SHP77 (cell line): ENCODE measurements around the gene FAM217A.

Source experiments
- DNase-seq, 2 experiments: peaks; one replicate each; lab custom pipeline; 2025; lab: John Stamatoyannopoulos, UW

FAM217A gene

GRCh38 chr6:4085332-4085700 is 6.4 kb upstream of the FAM217A start:
- no peak for DNase-seq

DNA sequence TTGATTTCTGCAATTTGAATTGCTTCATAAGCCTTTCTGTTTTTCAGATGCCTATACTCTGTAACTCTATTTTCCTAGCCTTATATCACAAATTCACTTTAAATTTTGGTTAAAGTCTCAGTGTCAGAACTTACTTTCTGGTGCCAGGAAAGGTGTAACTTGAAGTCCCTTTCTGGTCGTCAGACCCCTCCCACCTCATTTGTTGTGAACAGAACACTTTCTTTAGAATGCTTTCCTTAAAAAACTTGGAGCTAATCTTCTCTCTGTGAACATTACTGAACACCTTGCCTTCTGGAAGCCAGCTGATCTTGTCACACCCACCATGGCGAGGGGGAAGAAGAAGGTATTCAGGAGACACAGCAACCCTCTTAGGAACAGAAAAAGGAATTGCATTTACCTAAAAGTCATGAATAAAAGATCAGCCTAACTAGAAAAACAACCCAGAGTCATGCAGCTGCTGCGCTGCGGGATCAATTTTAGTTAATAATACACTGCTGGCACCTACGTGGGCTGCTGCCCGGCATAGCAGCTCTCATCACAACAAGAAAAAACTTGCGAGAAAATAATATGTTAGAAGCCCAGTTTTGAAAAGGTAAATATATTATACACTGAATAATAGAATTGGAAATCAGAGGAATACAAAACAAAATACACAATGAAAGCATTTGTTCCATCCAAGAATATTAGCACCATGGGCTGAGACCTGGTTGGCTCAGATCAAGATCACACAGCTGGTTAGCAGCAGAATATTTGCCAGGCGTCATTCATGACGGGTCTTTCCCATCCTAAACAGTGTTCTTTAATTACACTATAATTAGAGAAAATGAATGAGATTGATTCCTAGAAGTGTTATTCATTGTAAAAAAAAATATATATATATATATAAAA is 5.8 kb upstream of the FAM217A start:
- no peak for DNase-seq

DNA sequence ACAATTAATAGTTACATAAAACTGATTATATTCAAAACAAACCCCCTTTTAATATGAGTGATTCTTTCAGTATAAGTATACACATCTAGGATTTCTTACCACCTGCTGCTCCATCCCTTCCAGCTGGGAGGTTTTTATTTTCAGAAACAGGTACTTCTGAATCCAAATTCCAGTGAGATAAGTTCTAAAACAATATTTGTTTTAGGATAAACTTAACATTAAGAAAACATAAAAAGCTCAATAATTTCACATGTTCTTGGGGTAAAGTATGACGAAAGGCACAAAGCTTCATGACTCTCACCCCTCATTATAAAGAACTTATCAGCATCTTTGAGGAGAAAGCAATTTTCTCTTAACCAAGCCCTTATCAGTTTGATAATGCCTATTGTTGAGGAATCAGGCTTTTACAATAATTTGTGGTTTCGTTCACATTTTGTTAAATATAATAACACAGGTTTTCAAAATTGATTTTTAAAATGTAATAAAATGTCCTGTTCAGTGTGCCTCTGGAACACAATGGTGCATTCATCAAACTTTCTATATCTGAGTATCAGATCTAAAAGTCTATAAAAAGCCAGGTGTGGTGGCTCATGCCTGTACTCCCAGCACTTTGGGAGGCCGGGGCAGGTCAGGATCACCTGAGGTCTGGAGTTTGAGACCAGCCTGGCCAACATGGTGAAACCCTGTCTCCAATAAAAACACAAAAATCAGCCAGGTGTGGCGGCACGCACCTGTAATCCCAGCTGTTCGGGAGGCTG is 4.3 kb downstream of the FAM217A start:
- DNase-seq: no peak

DNA sequence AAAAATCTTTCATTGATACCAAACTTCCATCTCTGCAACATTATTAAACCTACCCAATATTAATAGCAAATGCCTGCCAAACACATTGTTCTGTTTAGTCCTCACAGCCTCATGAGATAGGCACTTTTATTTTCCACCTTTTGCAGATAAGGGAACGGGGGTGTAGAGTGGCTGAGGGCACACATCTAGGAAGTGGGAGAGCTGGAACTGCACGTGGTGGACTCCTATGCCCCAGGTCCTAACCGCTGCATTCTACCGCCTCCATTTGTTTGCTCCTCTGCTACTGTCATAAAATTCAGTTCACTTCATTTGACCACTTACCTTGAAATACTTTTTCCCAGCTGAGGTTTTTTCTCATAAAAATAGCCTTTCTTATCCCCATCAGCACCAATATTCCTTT is 7.6 kb downstream of the FAM217A start:
- DNase-seq: no peak

GRCh38 chr6:4069199-4069598 is 9.7 kb downstream of the FAM217A start:
- DNase-seq: no peak

GRCh38 chr6:4067673-4068072 is 11.3 kb downstream of the FAM217A start:
- no peak for DNase-seq

DNA sequence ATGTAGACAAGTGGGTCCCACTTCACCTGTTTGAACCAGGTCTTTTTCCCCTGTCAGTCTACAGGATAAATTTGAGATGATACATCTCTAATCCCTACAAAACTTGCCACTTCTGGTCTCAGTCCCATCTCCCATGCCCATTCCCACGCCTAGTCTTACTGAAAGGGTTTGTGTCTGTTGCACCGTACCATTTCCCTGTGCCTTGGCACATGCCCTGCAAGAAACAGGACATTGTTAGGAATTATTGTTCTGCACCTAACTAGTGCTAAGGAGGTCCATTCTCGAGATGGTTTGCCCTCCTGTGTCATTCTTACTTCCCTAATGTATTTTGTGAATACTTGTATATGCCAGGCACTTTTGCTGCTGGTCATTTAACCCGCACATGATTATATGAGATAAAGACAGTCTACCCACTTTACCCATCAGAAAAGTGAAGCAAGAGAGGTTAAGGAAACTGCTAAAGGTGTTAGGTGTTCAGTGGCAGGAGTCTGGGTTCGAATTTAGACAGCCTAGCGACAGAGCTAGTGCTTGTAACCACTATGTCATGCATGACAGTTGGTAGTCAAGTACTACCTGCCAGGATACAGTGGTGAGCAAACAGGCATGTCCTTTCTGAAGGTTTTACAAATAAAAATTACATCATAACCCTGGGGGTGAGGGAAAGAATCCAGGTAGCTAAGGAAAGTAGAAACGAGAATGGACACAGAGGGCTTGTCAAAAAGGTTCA is 12.7 kb downstream of the FAM217A start:
- no peak for DNase-seq

DNA sequence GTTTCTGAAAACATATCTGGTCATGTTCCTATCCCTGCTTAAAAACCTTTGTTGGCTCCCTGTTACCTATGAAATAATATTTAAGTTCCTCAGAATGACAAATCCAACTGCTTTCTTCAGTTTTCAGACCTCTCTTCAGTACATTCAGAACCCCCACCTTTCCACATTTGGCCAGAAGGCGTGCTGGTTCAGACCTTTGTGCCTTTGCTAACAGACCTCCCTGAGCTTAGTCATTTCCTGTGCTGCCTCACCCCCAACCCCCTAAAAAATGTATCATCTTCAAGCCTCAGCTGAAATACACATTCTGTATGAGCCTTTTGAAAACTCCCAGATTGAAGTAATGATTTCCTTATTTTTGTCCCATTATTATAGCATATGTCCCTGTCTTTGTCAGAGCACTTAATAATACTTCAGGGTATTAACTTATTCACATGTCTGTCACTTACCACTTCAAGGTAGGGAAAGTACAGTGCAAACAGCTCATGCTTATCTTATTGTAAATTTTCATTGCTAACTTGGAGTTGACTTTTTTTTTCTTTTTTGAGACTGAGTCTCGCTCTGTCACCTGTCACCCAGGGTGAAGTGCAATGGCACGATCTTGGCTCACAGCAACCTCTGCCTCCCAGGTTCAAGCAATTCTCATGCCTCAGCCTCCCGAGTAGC is 19.7 kb downstream of the FAM217A start:
- DNase-seq: no peak

DNA sequence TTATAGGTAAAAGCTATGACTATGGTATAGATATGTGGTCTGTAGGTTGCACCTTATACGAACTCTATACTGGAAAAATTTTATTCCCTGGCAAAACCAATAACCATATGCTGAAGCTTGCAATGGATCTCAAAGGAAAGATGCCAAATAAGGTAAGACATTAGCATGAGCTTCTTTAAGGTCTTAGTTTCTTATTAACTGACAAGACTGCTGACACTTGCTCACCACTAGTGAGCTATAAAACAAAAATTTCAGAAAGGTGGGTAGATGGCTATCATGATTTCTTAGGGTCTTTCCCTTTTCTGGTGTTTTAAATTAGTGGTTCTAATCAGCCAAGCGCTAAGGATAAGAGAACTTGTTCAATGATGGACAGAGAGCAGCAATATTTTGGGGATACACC is 21.9 kb downstream of the FAM217A start:
- DNase-seq: no peak

DNA sequence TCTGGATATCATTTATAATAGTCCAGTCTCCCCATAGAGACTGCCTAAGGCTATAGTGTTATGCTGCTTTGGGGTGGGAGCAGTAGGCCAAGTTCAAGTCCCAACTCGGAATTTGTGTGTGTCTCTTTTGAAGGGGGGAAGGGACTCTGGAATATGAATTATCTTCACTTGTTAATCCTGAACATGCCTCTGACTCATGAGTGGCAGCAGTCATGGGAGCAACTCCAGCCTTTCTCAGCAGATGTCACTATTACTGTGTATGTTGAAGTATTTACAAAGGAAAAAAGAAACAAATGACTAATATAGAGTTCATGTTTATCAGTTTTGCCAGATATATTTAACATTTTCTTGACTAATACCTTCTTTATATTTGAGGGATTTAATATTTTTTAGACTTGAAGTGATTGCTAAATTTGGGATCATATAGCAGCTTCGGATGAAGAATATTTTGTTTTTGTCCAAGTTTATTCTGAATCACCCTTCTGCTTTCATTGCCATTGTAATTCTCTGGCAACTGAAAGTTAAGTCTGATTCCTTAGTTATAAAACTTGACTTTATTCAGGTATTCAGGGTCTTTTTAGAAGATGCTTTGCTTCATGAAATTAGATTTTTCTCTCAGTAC is 23.4 kb downstream of the FAM217A start:
- DNase-seq: peak in 1 of 2 experiments; percentile 3

DNA sequence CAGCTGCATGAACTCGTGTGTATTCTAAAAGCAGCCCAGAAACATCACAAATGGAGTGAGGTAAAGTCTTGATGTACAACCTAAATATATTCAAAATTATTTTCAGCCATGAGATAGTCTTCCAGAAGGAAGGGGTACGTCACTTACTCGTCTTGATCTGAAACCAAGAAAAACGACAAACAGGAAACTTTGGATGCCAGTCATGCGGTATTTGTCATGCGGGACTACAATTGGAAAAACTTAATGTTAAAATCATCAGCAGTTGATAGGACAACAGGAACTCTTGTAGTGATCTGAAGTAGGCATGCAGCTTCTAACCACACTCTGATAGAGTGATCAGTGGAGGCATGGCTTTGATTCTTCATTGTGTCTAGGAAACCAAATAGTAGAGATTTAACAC is 29.7 kb downstream of the FAM217A start:
- no peak for DNase-seq

- no peak for DNase-seq
Measured at GRCh38 chr6:4041480-4041879, 37.5 kb downstream of the FAM217A start.

GRCh38 chr6:4039348-4039747 is 39.6 kb downstream of the FAM217A start:
- no peak for DNase-seq

DNA sequence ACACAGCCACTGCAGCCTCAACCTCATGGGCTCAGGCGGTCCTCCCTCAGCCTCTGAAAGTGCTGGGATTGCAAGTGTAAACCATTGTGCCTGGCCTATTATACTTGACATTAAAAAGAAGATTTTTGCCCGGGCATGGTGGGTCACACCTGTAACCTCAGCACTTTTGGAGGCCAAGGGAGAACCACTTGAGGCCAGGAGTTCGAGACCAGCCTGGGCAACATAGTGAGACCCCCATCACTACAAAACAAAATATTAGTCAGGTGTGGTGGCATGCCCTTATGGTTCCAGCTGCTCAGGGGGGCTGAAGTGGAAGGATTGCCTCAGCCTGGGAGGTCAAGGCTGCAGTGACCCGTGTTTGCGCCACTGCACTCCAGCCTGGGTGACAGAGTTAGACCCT is 42.4 kb downstream of the FAM217A start:
- no peak for DNase-seq

DNA sequence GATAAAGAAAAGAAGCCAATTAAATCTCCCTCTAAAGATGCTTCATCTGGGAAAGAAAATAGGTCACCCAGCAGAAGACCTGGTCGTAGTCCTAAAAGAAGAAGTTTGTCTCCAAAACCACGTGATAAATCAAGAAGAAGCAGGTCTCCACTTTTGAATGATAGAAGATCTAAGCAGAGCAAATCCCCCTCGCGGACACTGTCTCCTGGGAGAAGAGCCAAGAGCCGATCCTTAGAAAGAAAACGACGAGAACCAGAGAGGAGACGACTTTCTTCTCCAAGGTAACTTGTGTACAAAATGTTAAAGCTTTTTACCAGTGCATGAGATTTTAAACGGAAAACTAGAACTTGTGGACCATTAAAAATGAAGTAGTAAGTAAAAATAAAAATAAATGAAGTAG is 46.5 kb downstream of the FAM217A start:
- no peak for DNase-seq

- no peak for DNase-seq
Measured at GRCh38 chr6:4031442-4031841, 47.5 kb downstream of the FAM217A start.

GRCh38 chr6:4030669-4031068 is 48.3 kb downstream of the FAM217A start:
- no peak for DNase-seq

DNA sequence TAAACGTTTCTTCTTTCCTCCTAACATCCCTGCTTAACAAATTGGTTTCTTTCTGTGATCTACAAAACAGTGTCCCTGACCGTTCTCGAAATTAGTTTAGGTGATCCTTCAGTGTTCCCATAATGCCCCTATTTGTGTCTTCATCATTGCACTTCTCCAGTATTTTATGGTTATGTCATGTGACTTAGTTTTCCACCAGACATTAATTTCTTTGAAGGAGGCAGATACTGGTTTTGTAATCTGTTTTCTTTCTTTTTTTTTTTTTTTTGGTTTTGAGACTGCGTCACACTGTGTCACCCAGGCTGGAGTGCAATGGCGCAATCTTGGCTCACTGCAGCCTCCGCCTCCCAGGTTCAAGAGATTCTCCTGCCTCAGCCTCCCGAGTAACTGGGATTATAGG is 49.2 kb downstream of the FAM217A start:
- DNase-seq: no peak

DNA sequence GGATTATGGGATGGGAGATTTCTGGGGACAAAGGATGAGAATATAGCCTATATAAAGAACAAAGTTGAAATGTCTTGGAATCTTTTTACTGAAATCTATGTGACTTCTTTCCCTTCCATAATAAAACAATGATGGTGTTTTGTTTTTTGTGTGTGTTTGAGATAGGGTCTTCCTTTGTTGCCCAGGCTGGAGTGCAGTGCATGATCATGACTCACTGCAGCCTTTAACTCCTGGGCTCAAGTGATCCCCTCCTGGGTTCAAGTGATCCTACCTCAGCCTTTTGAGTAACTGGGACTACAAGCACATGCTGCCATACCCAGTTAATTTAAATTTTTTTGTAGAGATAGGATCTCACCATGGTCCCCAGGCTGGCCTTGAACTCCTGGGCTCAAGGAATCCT is 50.9 kb downstream of the FAM217A start:
- no peak for DNase-seq

GRCh38 chr6:4025681-4026080 is 53.3 kb downstream of the FAM217A start:
- DNase-seq: no peak

GRCh38 chr6:4023240-4023639 is 55.7 kb downstream of the FAM217A start:
- no peak for DNase-seq
